GM20000 (cell line): ENCODE measurements around the gene TMCC1.

Experiments used
- DNase-seq: peaks from one replicate; pipeline ENCODE4 v3.0.0; 2012; ENCODE audit warnings: low spot score
- CTCF ChIP-seq: IDR thresholded peaks from 2 replicates; pipeline ENCODE4 v1.5.1; 2012; ENCODE audit warnings: mild to moderate bottlenecking, control low read depth; ENCODE audit errors: extremely low read depth, missing control alignments

Gene TMCC1

GRCh38 chr3:129610276-129610675 is 283.2 kb downstream of the TMCC1 start:
- no peak for DNase-seq
- TF ChIP-seq CTCF = no peak

- no peak for TF ChIP-seq CTCF
- DNase-seq = no peak
Observed at GRCh38 chr3:129609591-129610182, 283.8 kb downstream of the TMCC1 start.

GRCh38 chr3:129608936-129609590 is 284.4 kb downstream of the TMCC1 start:
- no peak for DNase-seq
- no peak for TF ChIP-seq CTCF

GRCh38 chr3:129608087-129608935 is 285.2 kb downstream of the TMCC1 start:
- TF ChIP-seq CTCF = no peak
- DNase-seq = no peak

- DNase-seq = no peak
- TF ChIP-seq CTCF = no peak
Observed at GRCh38 chr3:129607391-129608068, 286.0 kb downstream of the TMCC1 start.

GRCh38 chr3:129606636-129607390 is 286.7 kb downstream of the TMCC1 start, which contains the start of gene PLXND1:
Gene PLXND1, minus strand, starts transcription at chr3:129606676. Its CDS starts 37 bp downstream, at chr3:129606639.
- TF ChIP-seq CTCF = no peak
- DNase-seq = peak; percentile 89
